Neural cell (in vitro differentiated cells): Measurements from ENCODE around the gene NCAM1.

Source experiments
- EP300 ChIP-seq: fragments of 450-650 bp; conservative IDR thresholded peaks from 2 replicates; pipeline ENCODE4 v1.6.1; 2014; ENCODE audit warnings: antibody characterized with exemption, mild to moderate bottlenecking, moderate library complexity; ENCODE audit not compliant: poor library complexity, severe bottlenecking
- EZH2 ChIP-seq: fragments of 200-600, 300-800 bp; shearing (Covaris generic), sonication (generic); IDR thresholded peaks from 2 replicates; pipeline ENCODE4 v1.6.1; 2014; ENCODE audit warnings: antibody characterized with exemption, low read length, borderline replicate concordance, mild to moderate bottlenecking; ENCODE audit not compliant: insufficient read depth, poor library complexity, severe bottlenecking
- MXI1 ChIP-seq: fragments of 450-650 bp; conservative IDR thresholded peaks from 2 replicates; pipeline ENCODE4 v1.6.1; 2014; ENCODE audit warnings: antibody characterized with exemption, mild to moderate bottlenecking; ENCODE audit not compliant: poor library complexity, severe bottlenecking
- POLR2AphosphoS5 ChIP-seq: IDR thresholded peaks from 2 replicates; pipeline ENCODE4 v1.6.1; 2012
- RAD21 ChIP-seq: fragments of 450-650 bp; conservative IDR thresholded peaks from 2 replicates; pipeline ENCODE4 v1.6.1; 2014; ENCODE audit warnings: antibody characterized with exemption, mild to moderate bottlenecking, moderate library complexity
- SMC3 ChIP-seq: fragments of 450-650 bp; conservative IDR thresholded peaks from 2 replicates; pipeline ENCODE4 v1.6.1; 2014; ENCODE audit warnings: antibody characterized with exemption, mild to moderate bottlenecking, moderate library complexity; ENCODE audit not compliant: poor library complexity
- TAF1 ChIP-seq: IDR thresholded peaks from 2 replicates; pipeline ENCODE4 v1.6.1; 2012; ENCODE audit warnings: low read depth
- TF ChIP-seq, protein P1 (sequence below): fragments of 450-650 bp; IDR thresholded peaks from 2 replicates; pipeline ENCODE4 v1.5.1; 2014; ENCODE audit warnings: antibody characterized with exemption, mild to moderate bottlenecking, moderate library complexity; ENCODE audit not compliant: poor library complexity, severe bottlenecking

DNA sequence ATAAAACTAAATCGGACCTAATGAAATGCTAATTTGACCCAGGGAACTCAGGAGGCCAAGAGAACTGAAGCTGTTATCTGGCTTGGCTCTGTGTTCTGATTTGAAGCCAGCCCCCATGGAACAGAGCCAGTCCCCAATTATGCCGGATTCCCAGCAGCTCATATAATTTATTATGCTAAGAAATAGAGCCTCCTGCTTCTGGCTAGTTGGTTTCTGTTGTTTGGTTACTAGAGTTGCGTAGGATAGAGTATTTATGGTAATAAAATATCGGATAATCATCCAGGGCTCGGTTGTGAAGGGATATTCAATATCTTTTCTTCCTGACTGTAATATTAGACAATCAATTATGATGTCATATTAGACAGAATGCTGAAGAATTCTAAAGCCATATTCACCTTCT, 232.7 kb downstream of the NCAM1 start:
- TF ChIP-seq, protein P1, sequence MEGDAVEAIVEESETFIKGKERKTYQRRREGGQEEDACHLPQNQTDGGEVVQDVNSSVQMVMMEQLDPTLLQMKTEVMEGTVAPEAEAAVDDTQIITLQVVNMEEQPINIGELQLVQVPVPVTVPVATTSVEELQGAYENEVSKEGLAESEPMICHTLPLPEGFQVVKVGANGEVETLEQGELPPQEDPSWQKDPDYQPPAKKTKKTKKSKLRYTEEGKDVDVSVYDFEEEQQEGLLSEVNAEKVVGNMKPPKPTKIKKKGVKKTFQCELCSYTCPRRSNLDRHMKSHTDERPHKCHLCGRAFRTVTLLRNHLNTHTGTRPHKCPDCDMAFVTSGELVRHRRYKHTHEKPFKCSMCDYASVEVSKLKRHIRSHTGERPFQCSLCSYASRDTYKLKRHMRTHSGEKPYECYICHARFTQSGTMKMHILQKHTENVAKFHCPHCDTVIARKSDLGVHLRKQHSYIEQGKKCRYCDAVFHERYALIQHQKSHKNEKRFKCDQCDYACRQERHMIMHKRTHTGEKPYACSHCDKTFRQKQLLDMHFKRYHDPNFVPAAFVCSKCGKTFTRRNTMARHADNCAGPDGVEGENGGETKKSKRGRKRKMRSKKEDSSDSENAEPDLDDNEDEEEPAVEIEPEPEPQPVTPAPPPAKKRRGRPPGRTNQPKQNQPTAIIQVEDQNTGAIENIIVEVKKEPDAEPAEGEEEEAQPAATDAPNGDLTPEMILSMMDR, result no peak
- TF ChIP-seq EZH2 (no peak), MXI1 (no peak), POLR2AphosphoS5 (no peak), SMC3 (no peak), TAF1 (no peak), RAD21 (no peak), EP300 (no peak)
